Activated T-helper 17 cell treated with anti-CD3 and anti-CD28 coated beads, Interleukin-2, amount 50 U/mL, for 72 hours (primary cell): ENCODE data around the gene OMP. TPM values are rescaled to one million over a fixed set of nuclear protein-coding genes. Genes with fewer than 3 reads are reported as not detected.
A peak's percentile ranks its signal among the peaks of the same experiment; 100 is the strongest.

Experiments used
- ATAC-seq: fragments of 150-1000 bp; cut with Tn5 transposase; replicated peaks from 2 replicates; pipeline ENCODE4 v1.10.0; 2021; ENCODE audit warnings: mild to moderate bottlenecking, moderate library complexity
- H3K27ac Mint-ChIP-seq: one replicate; pipeline ENCODE4 v1.8.0; 2022; ENCODE audit warnings: mixed read lengths
- H3K27me3 Mint-ChIP-seq: one replicate; pipeline ENCODE4 v1.8.0; 2022; ENCODE audit warnings: mixed read lengths
- H3K36me3 Mint-ChIP-seq: one replicate; pipeline ENCODE4 v1.8.0; 2022; ENCODE audit warnings: low read depth, mild to moderate bottlenecking, mixed read lengths
- H3K4me1 Mint-ChIP-seq: one replicate; pipeline ENCODE4 v1.8.0; 2022; ENCODE audit warnings: mixed read lengths
- H3K4me3 Mint-ChIP-seq: one replicate; pipeline ENCODE4 v1.8.0; 2022; ENCODE audit warnings: mild to moderate bottlenecking, mixed read lengths
- H3K9me3 Mint-ChIP-seq: one replicate; pipeline ENCODE4 v1.8.0; 2022; ENCODE audit warnings: mixed read lengths
- total RNA-seq, 2 donors: library from RNA; stranded (reverse); gene quantifications; one replicate each; pipeline ENCODE4 v1.2.3, GENCODE V29; 2022

Gene OMP
- total RNA-seq, 2 donors from 2014 or later: not detected

DNA sequence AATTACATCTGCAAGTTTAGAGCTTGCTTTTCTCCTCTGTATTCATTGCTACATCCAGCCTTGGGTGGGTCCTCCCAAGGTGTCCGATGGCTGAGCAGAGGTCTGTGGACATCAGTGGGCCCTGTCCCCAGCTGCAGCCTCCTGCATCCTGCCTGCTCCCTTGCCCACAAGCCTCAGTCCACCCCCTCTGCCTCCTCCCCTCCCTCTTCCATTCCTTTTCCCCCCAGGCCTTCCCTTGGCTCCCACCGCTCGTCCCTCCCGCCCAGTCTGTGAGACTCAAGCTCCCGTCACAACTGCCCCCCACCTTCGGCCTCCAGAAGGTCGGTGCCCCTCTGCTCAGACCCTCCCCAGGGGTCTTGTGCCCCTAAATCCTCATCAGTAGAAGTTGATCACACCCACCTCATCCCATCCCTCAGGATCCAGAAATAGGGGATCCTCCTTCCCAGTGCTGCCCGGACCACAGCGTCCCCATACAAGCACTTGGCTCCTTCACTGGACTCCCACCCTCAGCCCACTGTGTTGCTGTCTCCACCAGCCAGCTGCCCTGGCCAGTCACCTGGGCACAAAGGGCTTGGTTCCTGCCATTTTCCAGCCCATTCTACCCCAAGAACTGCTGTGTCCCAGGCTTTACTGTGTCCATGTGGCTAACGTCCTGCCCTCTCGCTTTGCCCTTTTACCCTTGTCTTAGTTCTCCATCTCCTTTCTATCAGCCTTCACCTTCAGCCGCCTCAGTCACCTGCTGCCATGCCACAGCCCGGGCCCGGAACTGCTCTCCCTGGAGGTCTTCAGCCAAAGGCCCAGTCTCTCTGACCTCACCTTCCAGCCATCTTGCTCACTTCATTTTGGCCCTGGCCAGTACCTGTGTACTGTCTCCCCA is 2.2 kb upstream of the OMP start:
- ATAC-seq: no peak
- no peak overlapping the region for H3K4me3 Mint-ChIP-seq
- H3K27ac Mint-ChIP-seq: no peak overlapping the region
- no peaks in the 10 kb centered on the region for H3K4me1 Mint-ChIP-seq
- no peaks in the 10 kb centered on the region for H3K9me3 Mint-ChIP-seq
- no peaks in the 10 kb centered on the region for H3K27me3 Mint-ChIP-seq
- H3K36me3 Mint-ChIP-seq: no peaks in the 10 kb centered on the region

DNA sequence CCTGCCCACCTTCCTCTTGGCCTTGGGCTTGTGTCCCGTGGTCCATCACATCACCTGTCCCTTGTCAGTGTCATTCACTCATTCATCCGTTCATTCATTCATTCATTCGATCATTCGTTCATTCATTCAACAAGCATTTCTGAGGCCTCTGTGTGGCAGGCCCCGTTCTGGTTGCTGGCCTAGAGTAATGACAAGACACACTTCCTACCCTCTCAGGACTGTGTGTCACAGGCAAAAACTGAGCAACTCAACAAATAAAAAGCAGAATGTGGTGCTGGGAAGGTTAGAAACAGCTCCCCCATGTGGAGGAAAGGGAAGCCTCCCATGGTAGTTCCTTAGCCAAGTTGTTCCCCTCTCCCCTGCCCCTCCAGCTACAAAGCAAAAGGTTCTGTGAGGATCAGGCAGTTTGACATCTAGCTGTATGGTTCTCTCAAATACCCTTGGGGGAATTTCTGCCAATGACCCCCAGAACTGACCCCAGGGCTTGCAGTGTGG is 1.6 kb upstream of the OMP start:
- Mint-ChIP-seq H3K9me3 (no peaks in the 10 kb centered on the region), H3K27ac (no peak overlapping the region), H3K4me1 (no peaks in the 10 kb centered on the region), H3K4me3 (no peak overlapping the region), H3K36me3 (no peaks in the 10 kb centered on the region), H3K27me3 (no peaks in the 10 kb centered on the region)
- peak; percentile 23 for ATAC-seq

DNA sequence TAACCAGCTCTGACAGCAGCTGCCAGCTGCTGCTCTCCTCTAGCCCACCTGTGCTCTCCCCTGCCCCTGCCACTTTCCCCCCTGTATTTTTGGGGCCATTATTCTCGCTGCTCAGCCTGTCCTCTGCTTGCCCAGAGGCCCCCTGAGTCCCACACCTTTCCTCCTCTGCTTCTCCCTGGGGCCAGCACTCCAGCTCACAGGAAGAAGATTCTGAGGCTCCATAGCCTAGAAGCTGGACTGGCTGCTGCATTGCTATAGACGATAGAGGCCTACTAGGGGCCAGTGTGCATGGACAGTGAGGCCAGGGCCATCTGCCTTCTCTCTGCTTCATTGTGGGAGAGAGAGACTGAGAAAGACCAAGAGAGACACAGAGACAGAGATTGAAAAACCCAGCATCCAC is 679 bp downstream of the OMP start:
- no peaks in the 10 kb centered on the region for H3K36me3 Mint-ChIP-seq
- no peak overlapping the region for H3K27ac Mint-ChIP-seq
- H3K27me3 Mint-ChIP-seq: no peaks in the 10 kb centered on the region
- no peak for ATAC-seq
- no peaks in the 10 kb centered on the region for H3K9me3 Mint-ChIP-seq
- no peak overlapping the region for H3K4me3 Mint-ChIP-seq
- H3K4me1 Mint-ChIP-seq: no peaks in the 10 kb centered on the region

DNA sequence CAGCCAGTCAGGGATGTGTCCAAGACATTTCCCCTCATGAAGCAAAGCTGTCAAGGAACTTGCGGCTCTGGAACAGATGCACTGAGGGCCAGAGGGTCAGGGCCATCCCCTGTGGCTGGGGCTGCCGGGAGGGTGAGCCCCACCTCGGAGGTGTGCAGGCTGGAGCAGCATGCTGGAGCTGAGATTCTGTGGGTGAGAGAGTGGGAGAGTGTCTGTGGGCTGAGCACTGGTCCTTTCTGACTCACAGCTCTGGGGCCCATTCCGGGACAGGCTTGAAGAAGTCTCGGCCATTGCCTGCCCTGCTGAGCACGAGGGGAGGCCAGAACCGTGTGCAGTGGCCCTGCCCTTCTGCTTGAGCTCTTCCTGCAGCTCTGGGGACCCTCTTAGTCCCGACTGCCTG is 2.1 kb downstream of the OMP start:
- H3K4me1 Mint-ChIP-seq: no peaks in the 10 kb centered on the region
- no peaks in the 10 kb centered on the region for H3K27me3 Mint-ChIP-seq
- no peak for ATAC-seq
- H3K36me3 Mint-ChIP-seq: no peaks in the 10 kb centered on the region
- no peaks in the 10 kb centered on the region for H3K9me3 Mint-ChIP-seq
- no peak overlapping the region for H3K4me3 Mint-ChIP-seq
- H3K27ac Mint-ChIP-seq: no peak overlapping the region

DNA sequence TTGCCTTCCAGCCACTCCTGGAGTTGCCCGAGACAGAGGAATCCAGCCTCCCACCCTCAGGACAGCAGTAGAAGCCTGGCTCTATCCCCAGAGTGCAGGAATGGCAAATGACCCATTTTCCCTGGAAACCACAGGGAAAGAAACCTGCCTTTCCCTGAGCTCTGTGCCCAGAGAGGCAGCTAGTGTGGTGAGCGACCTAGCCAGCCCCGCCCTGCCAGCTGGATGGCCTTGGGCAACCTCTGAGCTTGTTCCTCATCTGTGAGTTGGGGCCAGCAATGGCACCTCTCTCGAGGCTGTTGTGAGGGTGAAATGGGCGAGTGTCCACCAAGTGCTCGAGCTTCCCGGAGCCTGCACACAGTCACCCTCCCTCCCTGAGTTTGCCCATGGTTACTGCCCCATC is 3.7 kb downstream of the OMP start:
- no peaks in the 10 kb centered on the region for H3K27me3 Mint-ChIP-seq
- H3K27ac Mint-ChIP-seq: no peak overlapping the region
- H3K9me3 Mint-ChIP-seq: no peaks in the 10 kb centered on the region
- ATAC-seq: no peak
- no peaks in the 10 kb centered on the region for H3K36me3 Mint-ChIP-seq
- H3K4me1 Mint-ChIP-seq: no peaks in the 10 kb centered on the region
- H3K4me3 Mint-ChIP-seq: no peak overlapping the region

DNA sequence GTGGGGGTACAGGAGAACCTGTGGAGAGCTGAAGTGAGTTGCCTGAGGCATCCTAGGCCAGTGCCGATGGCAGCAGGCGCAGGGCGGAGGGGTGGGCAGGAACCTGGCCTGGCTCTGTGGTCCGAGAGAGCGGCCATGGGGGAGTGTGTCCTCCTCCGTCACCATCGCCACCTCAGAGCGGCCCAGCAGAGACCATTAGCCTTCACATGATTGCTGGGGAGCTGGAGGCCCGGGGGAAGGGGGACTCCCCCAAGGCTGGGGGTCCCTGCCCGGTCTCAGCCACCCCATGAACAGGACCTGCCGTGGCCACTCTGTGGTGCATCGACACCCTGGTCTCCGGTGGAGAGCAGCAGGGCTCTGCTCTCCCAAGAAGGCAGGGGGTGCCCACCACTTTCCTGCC is 4.1 kb downstream of the OMP start:
- H3K4me3 Mint-ChIP-seq: no peak overlapping the region
- H3K4me1 Mint-ChIP-seq: no peaks in the 10 kb centered on the region
- H3K36me3 Mint-ChIP-seq: no peaks in the 10 kb centered on the region
- no peak overlapping the region for H3K27ac Mint-ChIP-seq
- ATAC-seq: no peak
- H3K27me3 Mint-ChIP-seq: no peaks in the 10 kb centered on the region
- no peaks in the 10 kb centered on the region for H3K9me3 Mint-ChIP-seq

DNA sequence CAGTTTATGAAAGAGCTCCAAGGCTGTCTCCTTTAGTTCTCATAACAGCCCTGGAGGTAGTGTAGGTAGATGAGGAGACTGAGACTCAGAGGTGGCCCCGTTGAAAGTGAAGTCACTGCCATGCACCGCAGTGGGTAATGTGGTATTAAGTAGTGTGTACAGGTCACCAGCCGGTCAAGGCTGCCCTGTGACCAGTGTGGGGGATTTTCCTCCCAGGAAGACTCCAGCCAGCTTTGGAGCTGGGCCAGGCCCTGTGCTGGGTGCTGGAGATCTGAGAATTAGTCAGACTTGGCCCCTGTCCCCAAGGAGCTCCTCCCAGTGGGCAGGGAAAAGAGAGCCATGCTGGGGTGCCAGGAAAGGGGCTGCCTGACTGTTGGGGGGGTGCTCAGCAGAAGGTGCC is 5.3 kb downstream of the OMP start:
- H3K4me3 Mint-ChIP-seq: no peak overlapping the region
- ATAC-seq: no peak
- no peaks in the 10 kb centered on the region for H3K9me3 Mint-ChIP-seq
- no peaks in the 10 kb centered on the region for H3K27me3 Mint-ChIP-seq
- no peaks in the 10 kb centered on the region for H3K36me3 Mint-ChIP-seq
- H3K4me1 Mint-ChIP-seq: no peaks in the 10 kb centered on the region
- no peak overlapping the region for H3K27ac Mint-ChIP-seq

DNA sequence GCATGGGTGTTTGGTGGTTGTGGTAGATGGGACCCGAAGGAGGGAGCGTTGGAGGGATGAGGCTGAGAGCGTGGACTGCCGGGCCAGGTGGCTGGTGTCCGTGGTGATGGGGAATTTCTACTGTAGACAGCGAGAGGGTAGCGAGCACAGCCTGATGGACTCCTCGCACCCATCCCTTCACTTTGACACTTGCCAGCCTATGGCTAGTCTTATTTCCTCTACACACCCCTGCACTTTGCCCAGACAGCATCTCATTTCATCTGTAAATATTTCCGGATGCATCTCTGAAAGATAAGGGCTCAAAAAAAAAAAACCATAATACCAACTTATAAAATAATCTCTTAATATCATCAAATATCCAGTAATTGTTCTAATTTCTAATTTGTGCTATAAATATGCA is 5.8 kb downstream of the OMP start:
- no peaks in the 10 kb centered on the region for H3K36me3 Mint-ChIP-seq
- H3K9me3 Mint-ChIP-seq: no peaks in the 10 kb centered on the region
- no peaks in the 10 kb centered on the region for H3K27me3 Mint-ChIP-seq
- no peak overlapping the region for H3K4me3 Mint-ChIP-seq
- ATAC-seq: no peak
- H3K4me1 Mint-ChIP-seq: no peaks in the 10 kb centered on the region
- no peak overlapping the region for H3K27ac Mint-ChIP-seq

DNA sequence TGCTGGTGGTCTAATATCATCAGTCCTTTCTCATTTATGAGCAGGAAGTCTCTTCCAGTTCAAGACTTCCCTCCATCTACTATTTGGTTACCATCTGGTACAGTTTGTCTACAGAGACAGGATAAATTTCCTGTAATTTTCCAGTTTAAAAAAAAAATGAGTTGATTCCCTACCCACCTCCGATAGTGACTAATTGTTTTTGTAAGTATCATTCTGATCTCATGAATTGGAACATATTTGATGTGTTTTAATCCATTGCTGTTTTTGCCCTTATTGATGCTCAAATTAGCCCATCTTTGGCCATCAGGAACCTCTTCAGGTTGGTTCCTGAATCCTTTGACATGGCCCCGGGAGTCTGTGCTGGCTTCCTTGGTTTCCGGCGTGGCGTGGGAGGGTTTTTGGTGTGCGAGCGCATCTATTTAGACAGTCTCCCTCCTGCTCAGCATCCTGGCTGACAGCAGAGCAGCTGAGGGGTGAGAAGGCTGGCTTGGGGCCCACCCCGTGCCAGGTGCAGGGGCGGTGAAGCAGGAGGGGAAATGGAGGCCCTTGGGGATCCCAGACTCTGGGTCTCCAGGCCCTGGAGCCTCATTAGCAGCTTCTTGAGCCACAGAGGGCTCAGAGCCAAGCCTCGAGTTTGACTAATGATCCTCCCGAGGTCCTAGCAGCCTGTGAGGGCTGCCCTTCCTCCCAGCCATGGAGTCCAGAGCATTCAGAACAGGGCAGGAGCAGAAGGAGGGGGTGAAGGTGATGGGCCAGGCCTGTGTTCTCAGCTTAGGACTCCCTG is 6.8 kb downstream of the OMP start:
- no peak for ATAC-seq
- H3K27ac Mint-ChIP-seq: no peak overlapping the region
- no peaks in the 10 kb centered on the region for H3K4me1 Mint-ChIP-seq
- H3K9me3 Mint-ChIP-seq: no peaks in the 10 kb centered on the region
- H3K36me3 Mint-ChIP-seq: no peaks in the 10 kb centered on the region
- H3K27me3 Mint-ChIP-seq: no peaks in the 10 kb centered on the region
- H3K4me3 Mint-ChIP-seq: no peak overlapping the region

DNA sequence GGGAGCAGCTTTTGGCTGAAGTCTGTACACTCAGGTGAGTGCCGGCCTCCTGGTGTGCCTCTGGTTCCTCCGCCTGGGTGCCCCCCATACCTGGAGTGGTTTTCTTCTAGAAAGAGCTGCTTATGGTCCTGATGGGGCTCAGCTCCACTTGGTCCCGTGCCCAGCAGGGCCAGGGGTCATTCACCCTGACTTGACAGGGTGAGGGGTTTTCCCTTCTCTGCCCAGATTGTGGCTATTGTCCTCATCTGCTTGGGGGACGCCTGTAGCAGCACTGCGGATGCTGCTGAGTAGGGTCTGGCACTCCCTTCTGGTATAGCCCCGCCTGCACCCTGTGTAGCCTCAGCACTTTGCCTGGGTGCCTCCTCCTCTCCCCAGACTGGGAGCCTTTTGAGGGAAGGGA is 8.2 kb downstream of the OMP start:
- H3K9me3 Mint-ChIP-seq: no peaks in the 10 kb centered on the region
- no peaks in the 10 kb centered on the region for H3K4me1 Mint-ChIP-seq
- no peak overlapping the region for H3K4me3 Mint-ChIP-seq
- ATAC-seq: no peak
- H3K36me3 Mint-ChIP-seq: no peaks in the 10 kb centered on the region
- H3K27me3 Mint-ChIP-seq: no peaks in the 10 kb centered on the region
- H3K27ac Mint-ChIP-seq: no peak overlapping the region

DNA sequence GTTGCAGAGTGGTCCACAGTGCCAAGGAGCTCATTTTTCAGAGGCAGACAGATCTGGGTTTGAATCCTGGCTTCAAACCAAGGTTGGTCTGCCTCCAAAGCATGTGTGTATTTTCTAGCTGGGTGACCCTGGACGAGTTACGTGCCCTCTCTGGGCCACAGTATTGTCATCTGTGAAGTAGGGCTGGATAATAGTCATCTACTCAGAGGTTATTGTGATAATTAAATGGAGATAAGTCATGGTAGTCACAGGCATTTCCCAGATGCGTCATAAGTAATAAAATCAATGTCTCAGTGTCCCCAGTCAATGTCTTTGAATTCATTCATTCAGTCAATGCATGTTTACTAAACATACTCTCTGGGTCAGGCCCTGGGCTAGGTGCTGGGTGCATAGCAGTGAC is 8.6 kb downstream of the OMP start:
- no peaks in the 10 kb centered on the region for H3K27me3 Mint-ChIP-seq
- H3K9me3 Mint-ChIP-seq: no peaks in the 10 kb centered on the region
- no peak overlapping the region for H3K4me3 Mint-ChIP-seq
- H3K36me3 Mint-ChIP-seq: no peaks in the 10 kb centered on the region
- H3K4me1 Mint-ChIP-seq: no peaks in the 10 kb centered on the region
- no peak for ATAC-seq
- peak overlapping the region; percentile 41 for H3K27ac Mint-ChIP-seq

DNA sequence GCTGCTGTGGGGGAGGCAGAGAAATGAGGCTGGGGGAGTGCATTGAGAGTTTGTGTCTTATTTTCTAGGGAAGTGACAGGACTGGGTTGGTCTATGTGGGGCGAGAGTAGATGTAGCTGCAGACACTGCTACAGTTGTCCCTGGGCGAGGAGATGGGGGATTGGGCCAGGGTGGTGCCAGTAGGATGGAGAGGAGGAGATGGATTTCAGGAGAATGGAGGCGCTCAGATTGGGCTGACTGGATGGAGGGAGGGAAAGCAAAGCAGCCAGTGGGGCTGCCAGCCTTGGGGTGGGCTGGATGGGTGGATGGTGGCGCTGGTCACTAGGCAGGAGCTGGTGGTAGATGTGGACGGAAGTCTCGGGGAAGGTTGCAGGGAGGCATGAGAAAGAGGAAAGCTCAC is 9.3 kb downstream of the OMP start:
- Mint-ChIP-seq H3K4me1 (no peaks in the 10 kb centered on the region), H3K9me3 (no peaks in the 10 kb centered on the region), H3K27me3 (no peaks in the 10 kb centered on the region), H3K27ac (no peak overlapping the region), H3K4me3 (no peak overlapping the region), H3K36me3 (no peaks in the 10 kb centered on the region)
- ATAC-seq: no peak

DNA sequence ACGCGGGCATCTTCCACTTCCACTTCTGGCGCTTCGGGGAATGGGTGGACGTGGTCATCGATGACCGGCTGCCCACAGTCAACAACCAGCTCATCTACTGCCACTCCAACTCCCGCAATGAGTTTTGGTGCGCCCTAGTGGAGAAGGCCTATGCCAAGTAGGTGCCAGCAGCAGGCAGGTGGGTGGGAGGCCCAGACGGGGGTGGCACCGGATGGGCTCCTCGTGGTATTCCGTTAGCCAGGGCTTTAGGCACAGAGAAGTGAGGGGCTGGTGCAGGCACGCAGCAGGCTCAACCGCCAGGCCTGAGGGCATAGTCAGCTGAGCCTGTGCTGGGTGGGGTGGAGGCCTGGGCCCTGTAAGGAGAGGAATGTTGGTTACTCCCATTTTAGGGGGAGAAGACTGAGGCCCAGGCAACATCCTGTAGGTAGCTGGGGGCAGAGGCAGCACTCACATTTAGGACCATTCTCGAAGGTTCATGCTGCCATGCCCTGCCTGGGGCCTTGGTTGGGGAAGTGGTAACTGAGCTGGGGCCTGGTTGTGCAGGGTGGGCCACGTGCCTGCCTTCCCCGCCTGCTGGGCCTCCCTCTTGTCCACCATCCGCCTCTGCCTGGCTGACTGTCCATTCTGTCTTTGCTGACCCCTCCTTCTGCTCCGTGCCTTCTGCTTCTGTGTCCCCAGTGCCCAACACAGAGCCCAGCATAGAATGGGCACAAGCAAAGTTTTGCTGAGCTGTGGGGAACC is 10.2 kb downstream of the OMP start:
- no peak for ATAC-seq
- no peak overlapping the region for H3K4me3 Mint-ChIP-seq
- H3K36me3 Mint-ChIP-seq: no peaks in the 10 kb centered on the region
- no peaks in the 10 kb centered on the region for H3K4me1 Mint-ChIP-seq
- H3K27ac Mint-ChIP-seq: no peak overlapping the region
- no peaks in the 10 kb centered on the region for H3K9me3 Mint-ChIP-seq
- H3K27me3 Mint-ChIP-seq: no peaks in the 10 kb centered on the region

DNA sequence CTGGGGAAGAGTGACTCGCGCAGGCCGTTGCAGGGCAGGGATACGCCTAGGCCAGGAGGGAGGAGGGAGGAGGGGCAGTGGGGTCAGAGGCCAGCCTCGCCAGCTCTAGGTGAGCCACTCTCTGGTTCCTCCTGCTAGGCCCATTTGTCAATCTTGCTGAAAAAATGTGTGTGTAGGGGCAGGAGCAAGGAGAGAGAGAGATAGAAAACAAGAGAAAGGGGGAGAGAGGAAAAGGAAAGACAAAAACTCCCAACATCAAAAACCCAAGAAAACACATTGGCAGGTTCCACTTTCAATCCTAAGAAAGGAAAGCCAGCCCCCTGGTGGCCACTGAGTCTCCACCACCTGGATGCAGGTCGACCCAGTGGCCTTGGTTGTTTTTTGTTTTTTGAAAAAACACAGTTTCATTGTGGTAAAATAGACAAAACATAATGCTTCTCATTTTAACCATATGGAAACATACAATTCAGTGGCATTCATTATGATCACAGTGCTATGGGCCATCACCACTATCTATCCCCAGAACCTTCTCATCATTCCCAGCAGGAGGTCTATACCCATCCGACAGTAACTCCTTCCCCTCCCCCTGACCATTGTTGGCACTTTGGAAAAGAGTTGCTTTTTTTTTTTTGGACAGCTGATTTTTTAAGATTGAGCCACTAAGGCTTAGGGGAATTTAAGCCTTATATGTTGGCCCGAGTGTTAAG is 10.9 kb downstream of the OMP start:
- Mint-ChIP-seq H3K9me3 (no peaks in the 10 kb centered on the region), H3K4me3 (no peak overlapping the region), H3K27me3 (no peaks in the 10 kb centered on the region), H3K36me3 (no peaks in the 10 kb centered on the region), H3K4me1 (no peaks in the 10 kb centered on the region), H3K27ac (no peak overlapping the region)
- ATAC-seq: no peak
